HepG2 (cell line): ENCODE measurements around the gene RBM14. TPM values are rescaled to one million over a fixed set of nuclear protein-coding genes. Genes with fewer than 3 reads are reported as not detected.

Experiments
- ATAC-seq: fragments of 200-7000 bp; cut with Tn5 transposase; 3 replicates; pipeline ENCODE4 v1.9.1; 2020; ENCODE audit warnings: mild to moderate bottlenecking, moderate library complexity
- BruUV-seq: library from RNA; stranded (reverse); fragments of 400-500 nt; replicated peaks from 2 replicates; lab custom pipeline; 2021; lab: Mats Ljungman, UMichigan
- CTCF ChIA-PET: fragments of 300-600 bp; formaldehyde crosslinking; extraction: SDS; loops from one replicate; lab custom pipeline; 2021; ENCODE audit warnings: low total read pairs, inconsistent platforms, low intra/inter-chr PET ratio; lab: Yijun Ruan, JAX
- POLR2A ChIA-PET: fragments of 350-600 bp; sonication (Branson Sonifier 250); formaldehyde crosslinking; loops from one replicate; lab custom pipeline; 2020; ENCODE audit warnings: antibody characterized with exemption, inconsistent platforms; lab: Yijun Ruan, JAX
- DNase-seq: peaks from one replicate; pipeline ENCODE4 v3.0.0-alpha.2; 2015; ENCODE audit warnings: low spot score
- FAIRE-seq: peaks from 3 replicates; lab custom pipeline; 2011; peaks lifted over from hg19 to GRCh38; lab: Jason Lieb, UNC
- H2AFZ ChIP-seq: one replicate; pipeline ENCODE4 v1.6.1; 2011; ENCODE audit warnings: low read length, inconsistent platforms
- H3K27ac ChIP-seq: fragments of 300-600 bp; 3 replicates; pipeline ENCODE4 v1.8.0; 2011; ENCODE audit warnings: mixed run types, mild to moderate bottlenecking, mixed read lengths, low read length, inconsistent platforms; ENCODE audit not compliant: insufficient read depth; ENCODE audit errors: extremely low read length
- H3K27me3 ChIP-seq, 2 experiments: fragments of 200-600 bp in 1 of 2; 2 replicates in 1 of 2; 3 replicates in 1 of 2; pipeline versions ENCODE4 v1.6.0 to v1.8.0; 2011; ENCODE audit warnings: low read length in 2 of 2, mild to moderate bottlenecking in 2 of 2, moderate library complexity in 2 of 2, inconsistent platforms in 1 of 2; ENCODE audit not compliant: insufficient read depth in 2 of 2, control insufficient read depth in 1 of 2
- H3K36me3 ChIP-seq, 2 experiments: fragments of 200-600 bp in 1 of 2; replicated peaks in 1 of 2; 2 replicates in 1 of 2; 3 replicates in 1 of 2; pipeline versions ENCODE4 v1.5.1 to v1.8.0; 2011; ENCODE audit warnings: low read length in 2 of 2, inconsistent platforms in 1 of 2; ENCODE audit not compliant: insufficient read depth in 2 of 2, control insufficient read depth in 1 of 2
- H3K4me1 ChIP-seq: 2 replicates; pipeline ENCODE4 v1.5.1; 2012; ENCODE audit warnings: low read length, inconsistent platforms; ENCODE audit not compliant: insufficient read depth
- H3K4me2 ChIP-seq: 2 replicates; pipeline ENCODE4 v1.6.0; 2011; ENCODE audit warnings: low read depth, low read length, inconsistent platforms
- H3K4me3 ChIP-seq, 3 experiments: fragments of 200-600 bp in 1 of 3; sonication (generic), shearing (Covaris generic) in 1 of 3; replicated peaks in 1 of 3; 2 replicates each; pipeline ENCODE4 v1.5.1; 2011 to 2016; ENCODE audit warnings: low read length in 3 of 3, inconsistent platforms in 2 of 3, low read depth in 2 of 3, mild to moderate bottlenecking in 2 of 3, control low read depth in 1 of 3, mixed read lengths in 1 of 3; ENCODE audit not compliant: insufficient read depth in 1 of 3
- H3K79me2 ChIP-seq: one replicate; pipeline ENCODE4 v1.6.1; 2011; ENCODE audit warnings: low read length, inconsistent platforms; ENCODE audit not compliant: insufficient read depth
- H3K9ac ChIP-seq: 2 replicates; pipeline ENCODE4 v1.6.0; 2011; ENCODE audit warnings: mild to moderate bottlenecking, low read depth, low read length, inconsistent platforms; ENCODE audit not compliant: insufficient read depth
- H3K9me3 ChIP-seq: 2 replicates; pipeline ENCODE4 v1.5.1; 2012; ENCODE audit warnings: mild to moderate bottlenecking, low read length
- H4K20me1 ChIP-seq: 2 replicates; pipeline ENCODE4 v1.6.0; 2011; ENCODE audit warnings: inconsistent platforms, mild to moderate bottlenecking, low read length, moderate library complexity; ENCODE audit not compliant: insufficient read depth
- KIAA2018 ChIP-seq: sonication (generic); formaldehyde crosslinking; IDR thresholded peaks from 2 replicates; pipeline ENCODE4 v1.5.0; 2020; ENCODE audit warnings: mild to moderate bottlenecking, missing genetic modification reagents, borderline replicate concordance
- SRSF9 ChIP-seq: fragments of 200-400 bp; formaldehyde crosslinking; IDR thresholded peaks from 2 replicates; pipeline ENCODE4 v1.6.1; 2018; ENCODE audit warnings: borderline replicate concordance, mild to moderate bottlenecking, low read depth, low read length; ENCODE audit not compliant: insufficient read depth, poor library complexity, severe bottlenecking
- ZNF451 ChIP-seq: sonication (generic); formaldehyde crosslinking; IDR thresholded peaks from 2 replicates; pipeline ENCODE4 v1.5.0; 2020; ENCODE audit warnings: mild to moderate bottlenecking, missing genetic modification reagents
- WGBS: methylation state at CpG from one replicate; pipeline ENCODE4 v1.1.6; 2017; ENCODE audit warnings: low lambda C conversion rate; 5-methylcytosine and 5-hydroxymethylcytosine counted together
- in situ Hi-C: cut with HindIII; loops from 2 replicates; pipeline ENCODE4 v1.10.0; 2017; ENCODE audit warnings: low pct_unique_long_range_greater_than_20kb; ENCODE audit not compliant: extremely low pct_ligation_motif_present
- intact Hi-C: fragments of 100-400 bp; cut with micrococcal nuclease; formaldehyde crosslinking; loops from one replicate; pipeline ENCODE4 v1.10.0; 2022; ENCODE audit not compliant: unreplicated experiment
- polyA plus RNA-seq, 8 experiments: library from polyadenylated mRNA; depleted of rRNA in 3 of 8; stranded (reverse) in 7 of 8; unstranded in 1 of 8; fragments of >200 nt; fragmentation: Illumina TruSeq in 4 of 8; extraction: Trizol in 4 of 8; gene quantifications; 2 replicates each; pipeline versions ENCODE4 v1.2.1 to v1.2.3, GENCODE V29; 2011 to 2016; ENCODE audit warnings: low read depth in 4 of 8, missing spikeins in 1 of 8, mixed read lengths in 1 of 8; ENCODE audit not compliant: insufficient read depth in 1 of 8
- total RNA-seq, 5 experiments: library from RNA; depleted of rRNA; stranded (reverse); fragments of >200 nt; fragmentation: Illumina TruSeq; extraction: Trizol; gene quantifications; 2 replicates each; pipeline ENCODE4 v1.2.3, GENCODE V29; 2016; ENCODE audit warnings: low read depth in 1 of 5

The RBM14 gene
- total and polyA plus RNA-seq, 2 of the 13 experiments (the other 11 are each of a cell fraction or from before 2014, with no cell fraction given), result 12.7 to 44.1 TPM

- Histone ChIP-seq H3K9ac (no peak overlapping the region), H3K27me3 (no peaks in the 10 kb centered on the region), H3K4me3 (no peak overlapping the region), H3K36me3 (peaks cover 9 to 37% of the 10 kb centered on the region in 2 experiments), H3K4me2 (no peak overlapping the region), H3K79me2 (no peaks in the 10 kb centered on the region), H2AFZ (no peak overlapping the region), H3K9me3 (no peaks in the 10 kb centered on the region), H3K4me1 (peaks cover 23% of the 10 kb centered on the region), H3K27ac (no peak overlapping the region), H4K20me1 (no peaks in the 10 kb centered on the region)
- in situ Hi-C loops, result no loop called here
- TF ChIP-seq ZNF451 (CRISPR knock-in tag), result no peak
- TF ChIP-seq KIAA2018 (CRISPR knock-in tag), result no peak
- TF ChIP-seq SRSF9, result no peak
- ChIA-PET CTCF (no interaction called here), POLR2A (interaction anchor here (4.9 kb wide), 1 partner anchor 12 kb away, joined by 51 read pairs; the partner anchor contains the start of gene RBM14)
- intact Hi-C loops, result no loop called here
- BruUV-seq, result no TSS peak
- WGBS, result 96% methylated on average over 5 of the region's 5 CpGs
- FAIRE-seq (no peak), ATAC-seq (no peak), DNase-seq (no peak)
Observed at GRCh38 chr11:66604155-66604554, 12.3 kb upstream of the RBM14 start.
